Measurements from ENCODE around the gene FRG2B. TPM values are rescaled to one million over a fixed set of nuclear protein-coding genes. Genes with fewer than 3 reads are reported as not detected.
"Not testable (repeated sequence)": the region's sequence is repeated elsewhere in the genome, so short reads cannot be mapped to it uniquely, and the experiment has no call there.

The FRG2B gene
- not detected for total RNA-seq

DNA sequence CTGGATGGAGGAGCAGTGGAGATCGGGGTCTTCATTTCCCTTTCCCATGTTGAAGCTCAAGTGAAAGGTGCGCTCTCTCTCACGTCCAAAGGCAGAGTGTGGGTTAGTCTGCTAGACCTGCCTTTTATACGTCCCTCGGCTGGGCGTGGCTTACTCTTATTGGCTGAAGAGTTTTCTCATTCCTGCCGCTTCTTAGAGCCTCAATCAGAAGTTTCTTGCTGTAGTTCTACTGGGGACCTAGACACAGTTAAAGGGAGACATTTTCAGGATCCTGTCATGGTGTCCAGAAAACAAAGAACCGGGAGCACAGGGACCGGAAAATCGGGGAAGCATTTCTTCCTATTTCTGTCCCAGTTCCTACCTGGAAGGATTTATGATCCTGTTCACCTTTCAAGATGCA lies at the start of gene FRG2B:
TSS of gene FRG2B (minus strand) at position 101 of the 400 bp plus-strand sequence. CDS start at position 48, 53 bp downstream.
- not testable (repeated sequence) for DNase-seq

DNA sequence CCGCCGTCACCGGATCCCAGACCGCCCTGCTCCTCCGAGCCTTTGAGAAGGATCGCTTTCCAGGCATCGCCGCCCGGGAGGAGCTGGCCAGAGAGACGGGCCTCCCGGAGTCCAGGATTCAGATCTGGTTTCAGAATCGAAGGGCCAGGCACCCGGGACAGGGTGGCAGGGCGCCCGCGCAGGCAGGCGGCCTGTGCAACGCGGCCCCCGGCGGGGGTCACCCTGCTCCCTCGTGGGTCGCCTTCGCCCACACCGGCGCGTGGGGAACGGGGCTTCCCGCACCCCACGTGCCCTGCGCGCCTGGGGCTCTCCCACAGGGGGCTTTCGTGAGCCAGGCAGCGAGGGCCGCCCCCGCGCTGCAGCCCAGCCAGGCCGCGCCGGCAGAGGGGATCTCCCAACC lies 40.9 kb upstream of the FRG2B start:
- not testable (repeated sequence) for DNase-seq

DNA sequence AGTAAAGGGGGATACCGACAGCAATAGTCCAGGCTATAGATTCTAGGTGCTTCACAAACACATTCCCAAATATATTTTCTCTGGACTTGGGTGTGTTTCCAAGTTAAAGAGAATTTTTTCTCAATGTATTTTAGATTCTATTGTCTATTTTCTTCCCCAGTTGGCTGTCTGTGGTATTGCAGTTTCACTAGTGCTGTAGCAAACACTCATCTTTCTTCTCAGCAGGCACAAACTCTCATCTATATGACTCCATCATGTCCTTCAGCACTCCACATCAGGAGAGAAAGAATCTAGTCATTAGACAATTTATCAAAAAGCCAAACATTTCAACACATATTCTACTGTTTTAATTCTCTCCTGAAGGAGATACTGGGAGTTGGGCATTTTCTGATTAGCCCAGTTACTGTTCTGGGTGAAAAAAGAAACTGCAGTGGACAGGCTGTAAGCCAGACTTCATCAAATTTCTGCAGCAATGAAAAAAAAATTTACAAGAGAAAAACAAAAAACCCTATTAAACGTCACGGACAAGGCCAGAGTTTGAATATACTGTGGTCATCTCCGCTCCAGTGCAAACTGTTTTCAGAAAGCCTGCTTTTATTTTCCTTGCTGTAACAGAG lies 37.1 kb upstream of the FRG2B start:
- DNase-seq, result not testable (repeated sequence)

DNA sequence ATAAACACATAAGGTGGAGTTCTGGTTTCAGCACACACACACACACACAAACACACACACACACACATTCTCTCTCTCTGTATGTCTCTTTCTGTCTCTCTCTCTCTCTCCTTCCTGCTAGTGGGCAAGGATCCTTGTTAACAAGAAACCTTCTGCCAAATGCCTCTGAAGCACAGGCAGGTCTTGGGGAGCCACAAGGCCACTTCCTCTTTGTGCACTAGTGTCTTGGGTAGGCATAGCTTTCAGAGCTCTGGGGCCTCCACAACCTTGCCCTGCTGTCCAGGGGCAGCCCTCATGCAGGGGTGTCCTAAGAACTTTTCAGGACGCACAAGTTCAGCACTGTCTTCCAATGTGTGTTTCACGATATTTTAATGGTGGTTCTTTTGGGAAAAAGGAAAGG lies 34.5 kb upstream of the FRG2B start:
- DNase-seq, result not testable (repeated sequence)

DNA sequence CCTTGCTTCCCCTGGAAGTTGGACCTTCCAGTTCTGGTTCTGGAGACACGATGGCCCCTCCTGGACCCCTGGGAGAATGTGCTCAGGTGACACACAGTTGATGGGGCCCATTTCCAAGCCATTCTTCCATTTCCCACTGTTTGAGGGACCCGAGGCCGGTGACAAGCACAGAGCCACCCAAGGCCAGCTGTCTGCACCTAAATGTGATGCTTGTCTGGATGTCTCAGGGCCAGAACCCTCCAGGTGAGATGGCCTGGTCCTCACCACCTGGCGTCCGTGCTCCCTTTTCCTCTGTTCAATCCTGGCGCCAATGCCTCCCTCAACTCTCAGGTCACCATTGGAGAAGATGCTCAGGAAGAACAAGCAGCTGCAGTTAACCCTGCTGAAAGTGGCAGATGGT lies 33.9 kb upstream of the FRG2B start:
- not testable (repeated sequence) for DNase-seq

DNA sequence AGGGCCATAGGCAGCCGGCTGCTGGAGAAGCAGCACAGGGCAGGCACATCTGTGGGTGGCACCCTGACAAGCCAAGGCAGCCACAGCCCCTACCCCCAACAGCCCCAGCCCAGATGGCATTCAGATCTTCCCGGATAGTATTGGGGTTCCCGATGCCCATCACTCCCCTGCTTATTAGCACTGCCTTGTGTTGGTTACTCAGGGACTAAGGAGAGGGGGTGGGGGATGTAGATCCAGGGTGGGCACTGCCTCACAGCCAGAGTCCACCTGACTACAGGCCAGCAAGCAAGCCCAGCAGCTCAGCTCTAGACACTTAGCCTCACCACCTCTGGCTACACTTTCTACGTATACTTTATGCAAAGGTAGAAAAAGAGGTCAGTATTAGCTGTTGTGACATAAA lies 30.7 kb upstream of the FRG2B start:
- not testable (repeated sequence) for DNase-seq

DNA sequence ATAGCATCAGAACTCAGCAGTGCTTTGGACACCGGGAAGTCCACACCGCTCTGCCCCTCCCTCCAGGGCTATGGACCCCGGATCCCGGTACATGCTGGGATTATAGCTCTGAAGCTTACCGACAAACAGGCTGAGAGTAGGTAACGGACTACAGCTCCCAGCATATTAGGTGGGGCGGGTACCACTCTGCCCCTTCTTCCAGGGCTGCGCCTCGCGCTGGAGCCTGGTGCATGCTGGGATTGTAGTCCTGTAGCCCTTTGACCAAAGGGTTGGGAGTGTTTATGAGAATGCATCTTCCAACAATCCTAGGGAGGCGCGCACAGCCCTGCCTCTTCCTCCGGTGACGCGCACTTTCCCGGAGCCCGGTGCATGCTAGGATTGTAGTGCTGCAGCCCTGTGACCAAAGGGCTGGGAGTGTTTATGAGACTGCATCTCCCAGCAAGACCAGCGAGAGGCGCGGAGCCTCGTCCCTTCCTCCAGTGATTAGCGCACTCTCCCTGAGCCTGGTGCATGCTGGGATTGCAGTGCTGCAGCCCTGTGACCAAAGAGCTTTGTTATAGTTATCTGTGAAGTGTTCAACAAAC lies 22.4 kb upstream of the FRG2B start:
- not testable (repeated sequence) for DNase-seq

DNA sequence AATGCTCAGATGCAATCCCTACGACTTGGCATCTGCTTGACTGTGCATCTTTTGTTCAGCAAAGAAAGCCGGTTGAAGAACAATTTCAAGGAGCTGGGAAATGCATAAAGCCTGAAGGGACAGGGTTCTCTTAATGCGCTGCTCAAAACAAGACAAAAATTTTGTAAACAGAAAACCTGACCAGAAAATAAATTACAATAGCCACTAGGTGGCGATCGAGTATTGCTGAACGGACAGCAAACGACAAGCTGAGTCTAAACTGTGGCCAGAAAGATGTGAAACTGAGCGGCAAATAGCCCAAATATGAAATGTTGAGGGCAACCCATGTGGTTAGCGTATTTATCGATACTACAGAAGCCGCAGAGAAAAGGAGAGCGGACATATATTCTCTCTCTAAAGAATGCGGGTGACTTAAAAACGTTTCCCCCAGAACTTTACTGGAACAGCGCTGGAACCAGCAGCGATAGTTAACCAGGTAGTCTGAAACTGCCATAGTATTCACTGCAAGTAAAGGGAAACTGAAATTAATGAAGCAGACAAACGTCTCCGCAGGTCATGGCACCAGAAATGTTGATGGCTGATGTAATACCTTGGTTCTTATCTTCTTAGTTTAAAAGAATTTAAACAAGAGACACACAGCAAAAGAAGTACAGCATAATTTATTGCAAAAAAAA lies 20.6 kb upstream of the FRG2B start:
- DNase-seq, result not testable (repeated sequence)

DNA sequence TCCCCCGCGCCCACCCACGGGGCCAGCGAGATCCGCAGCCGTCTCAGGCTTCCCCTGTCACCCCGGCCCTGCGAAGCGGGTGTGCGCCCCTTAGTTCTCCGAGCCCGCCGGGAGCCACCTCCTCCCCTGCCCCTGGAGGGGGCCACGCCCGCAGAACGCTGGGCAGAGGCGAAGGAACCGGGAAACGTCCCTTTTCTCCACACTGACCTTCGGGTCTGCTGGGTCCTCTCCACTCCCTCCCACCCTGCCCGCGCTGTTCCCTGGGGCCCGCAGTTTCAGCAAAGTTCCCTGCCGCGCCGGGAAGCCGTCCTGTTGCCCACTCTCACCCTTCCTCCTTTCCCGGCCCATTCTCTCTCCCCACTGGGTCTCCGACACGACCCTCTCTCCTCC lies 11.2 kb upstream of the FRG2B start:
- DNase-seq, result not testable (repeated sequence)

DNA sequence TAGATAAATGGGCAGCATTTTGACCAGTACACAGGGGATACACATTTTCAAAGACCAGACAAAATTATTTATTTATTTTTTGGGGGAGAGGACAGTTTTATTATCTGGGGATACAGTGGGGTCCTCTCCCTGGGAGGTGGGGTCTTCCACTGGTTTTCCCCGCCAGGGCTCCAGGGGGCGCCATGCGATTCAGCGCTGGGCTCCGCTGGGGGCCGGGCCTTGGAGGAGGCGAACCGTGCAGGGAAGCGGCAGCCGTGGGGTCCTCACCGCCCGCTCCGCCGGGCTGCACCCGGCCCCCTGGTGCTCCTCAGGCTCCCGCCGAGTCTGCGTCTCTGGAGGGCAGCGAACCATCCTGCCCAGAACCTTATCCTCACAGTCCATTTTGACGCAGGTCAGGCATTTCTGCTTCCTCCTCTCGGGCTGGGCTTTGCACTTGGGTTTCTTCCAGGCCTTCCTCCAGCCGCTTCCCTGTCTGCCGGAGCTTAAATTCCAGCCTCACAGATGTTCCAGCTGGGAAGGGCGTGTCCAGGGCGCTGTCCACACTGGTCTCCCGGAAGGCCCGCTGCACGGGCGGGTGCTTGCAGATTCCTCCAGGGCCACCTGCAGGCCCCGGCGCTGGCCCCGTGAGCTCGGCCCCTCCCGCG lies 10.7 kb upstream of the FRG2B start:
- not testable (repeated sequence) for DNase-seq

DNA sequence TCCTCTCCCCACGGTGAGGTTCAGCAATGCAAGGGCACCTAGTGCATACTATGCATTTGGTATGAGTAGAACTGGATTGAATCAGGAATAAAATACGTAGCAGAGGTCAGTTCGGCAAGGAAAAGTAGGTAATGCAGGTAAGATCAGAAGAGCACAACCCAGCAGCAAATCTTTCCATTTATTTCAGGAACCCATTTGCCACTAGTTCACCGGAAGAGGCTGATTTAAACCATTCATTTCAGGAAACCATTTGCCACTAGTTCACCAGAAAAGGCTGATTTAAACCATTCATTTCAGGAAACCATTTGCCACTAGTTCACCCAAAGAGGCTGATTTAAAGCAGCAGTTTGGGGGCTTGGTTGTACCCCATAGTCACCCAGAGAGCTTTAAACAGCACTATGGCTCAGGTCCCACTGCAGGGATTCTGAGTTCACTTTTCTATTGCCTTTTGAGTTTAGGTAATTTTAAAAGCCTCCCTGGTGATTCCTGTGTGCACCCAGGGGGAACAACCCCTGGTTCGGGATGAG lies 4.2 kb upstream of the FRG2B start:
- not testable (repeated sequence) for DNase-seq

DNA sequence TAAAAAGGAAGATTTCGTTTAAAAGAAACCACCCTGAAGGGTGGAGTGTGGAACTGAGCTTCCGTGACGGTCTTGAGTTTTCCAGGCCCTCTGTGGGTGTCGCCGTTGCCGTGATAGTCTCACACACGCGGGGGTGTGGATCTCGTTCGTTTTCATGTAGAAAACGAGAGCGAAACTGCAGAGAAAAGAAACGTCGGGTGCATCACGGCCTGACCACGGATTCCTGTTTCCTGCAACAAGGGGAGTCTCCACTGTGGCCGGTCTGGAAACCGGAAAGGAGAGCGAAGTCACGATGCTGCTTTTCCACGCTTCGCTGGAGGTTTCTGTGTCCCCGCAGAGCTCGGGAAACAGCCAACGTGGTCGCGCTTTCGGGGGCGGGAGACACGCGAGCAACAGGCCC lies 4.1 kb downstream of the FRG2B start:
- not testable (repeated sequence) for DNase-seq

DNA sequence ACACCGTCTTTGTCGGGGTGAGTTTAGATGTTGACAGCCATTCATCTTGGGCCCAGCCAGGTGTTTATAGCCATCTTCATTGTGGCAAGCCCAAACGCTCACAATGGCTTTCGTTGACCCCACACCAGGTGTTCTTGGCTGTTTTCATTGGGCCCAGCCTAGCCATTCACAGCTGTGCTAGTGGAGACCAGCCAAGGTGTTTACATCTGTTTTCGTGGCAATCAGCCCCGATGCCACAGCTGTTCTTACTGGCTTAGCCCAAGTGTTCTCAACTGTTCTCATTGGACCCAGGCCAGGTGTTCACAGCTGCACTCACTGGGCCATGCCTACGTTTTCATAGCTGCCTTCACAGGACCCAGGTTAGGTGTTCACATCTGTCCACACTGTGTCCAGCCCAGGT lies 7.7 kb downstream of the FRG2B start:
- no peak for DNase-seq

DNA sequence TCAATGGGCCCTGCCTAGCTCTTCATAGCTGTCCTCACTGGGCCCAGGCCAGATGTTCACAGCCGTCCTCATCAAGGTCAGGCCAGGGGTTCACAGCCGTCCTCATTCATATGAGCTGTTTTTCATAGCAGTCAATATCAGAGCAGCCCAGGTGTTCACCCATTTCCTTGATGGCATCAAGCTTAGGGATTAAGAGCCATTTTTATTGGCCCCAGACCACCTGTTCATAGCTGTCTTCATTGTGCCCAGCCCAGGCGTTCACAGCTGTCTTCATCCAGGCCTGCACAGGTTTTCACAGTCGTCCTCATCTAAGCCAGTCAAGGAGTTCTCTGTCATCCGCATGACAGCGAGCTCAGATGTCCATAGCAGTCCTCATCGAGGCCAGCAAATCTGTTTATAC lies 9.4 kb downstream of the FRG2B start:
- DNase-seq, result no peak

DNA sequence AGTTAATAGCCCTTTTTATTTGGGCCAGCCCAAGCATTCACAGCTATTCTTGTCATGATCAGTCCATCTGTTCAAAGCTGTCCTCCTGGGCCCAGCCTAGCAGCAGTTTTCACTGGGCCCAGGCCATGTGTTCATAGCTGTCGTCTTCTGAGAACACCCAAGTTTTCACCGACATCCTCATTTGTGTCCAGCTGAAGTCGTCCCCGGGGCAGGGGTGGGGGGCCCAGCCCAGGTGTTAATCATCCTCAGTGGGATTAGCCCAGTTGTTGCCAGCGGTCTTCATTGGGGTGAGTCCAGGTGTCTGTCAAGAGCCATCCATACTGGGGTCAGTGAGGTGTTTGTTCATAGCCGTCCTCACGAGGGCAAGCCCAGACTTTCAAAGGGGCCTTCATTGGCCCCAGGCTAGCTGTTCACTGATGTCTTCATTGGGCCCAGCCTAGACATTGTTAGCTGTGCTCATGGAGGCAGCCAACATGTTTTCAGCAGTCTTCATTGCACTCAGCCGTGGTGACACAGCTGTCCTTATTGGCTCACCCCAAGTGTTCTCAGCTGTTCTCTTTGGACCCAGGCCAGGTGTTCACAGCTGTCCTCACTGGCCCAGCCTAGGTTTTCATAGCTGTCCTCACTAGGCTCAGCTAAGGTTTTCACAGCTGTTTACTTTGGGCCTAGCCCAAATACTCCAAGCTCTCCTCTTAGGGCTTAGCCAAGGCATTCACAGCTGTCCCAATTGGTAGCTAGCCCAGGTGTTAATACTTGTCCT lies 10.0 kb downstream of the FRG2B start:
- no peak for DNase-seq

DNA sequence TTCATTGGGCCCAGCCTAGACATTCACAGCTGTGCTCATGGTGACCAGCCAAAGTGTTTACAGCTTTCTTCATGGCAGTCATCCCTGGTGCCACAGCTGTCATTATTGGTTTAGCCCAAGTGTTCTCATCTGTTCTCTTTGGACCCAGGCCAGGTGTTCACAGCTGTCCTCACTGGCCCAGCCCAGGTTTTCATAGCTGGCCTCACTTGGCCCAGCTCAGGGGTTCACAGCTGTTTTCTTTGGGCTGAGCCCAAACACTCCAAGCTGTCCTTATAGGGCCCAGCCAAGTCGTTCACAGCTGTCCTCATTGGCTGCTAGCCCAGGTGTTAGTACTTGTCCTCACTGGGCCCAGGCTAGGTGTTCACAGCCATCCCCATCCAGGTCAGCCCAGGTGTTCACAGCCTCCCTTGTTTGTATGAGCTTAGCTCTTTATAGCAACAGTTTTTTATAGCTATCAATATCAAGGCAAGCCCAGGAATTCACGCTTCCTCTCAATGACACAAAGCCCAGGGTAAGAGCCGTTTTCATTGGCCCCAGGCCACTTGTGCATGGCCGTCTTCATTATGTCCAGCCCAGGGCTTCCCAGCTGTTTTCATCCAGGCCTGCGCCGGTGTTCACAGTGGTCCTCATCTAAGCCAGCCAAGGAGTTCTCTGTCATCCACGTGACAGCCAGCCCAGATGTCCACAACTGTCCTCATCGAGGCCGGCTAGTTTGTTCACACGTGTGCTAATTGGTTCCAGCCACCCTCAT lies 11.6 kb downstream of the FRG2B start:
- no peak for DNase-seq

DNA sequence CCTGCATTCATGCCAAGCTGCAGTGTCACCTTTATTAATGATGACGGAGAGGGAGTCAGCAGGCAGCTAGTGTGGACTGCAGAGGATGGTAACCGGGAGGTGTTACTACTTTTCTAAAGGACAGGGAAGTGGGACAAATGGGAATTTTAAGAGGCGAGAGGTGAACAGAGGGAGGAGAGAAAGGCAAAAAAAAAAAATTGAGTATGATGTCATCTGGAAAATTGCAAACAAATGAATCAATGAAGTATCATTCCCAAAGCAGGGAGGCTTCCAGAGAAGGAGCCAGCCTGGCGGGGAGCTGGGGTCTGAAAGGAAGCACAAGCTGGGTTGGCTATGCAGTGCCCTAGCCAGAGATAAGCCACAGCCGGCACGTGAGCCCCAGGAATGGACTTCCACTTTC lies 12.9 kb downstream of the FRG2B start:
- DNase-seq, result no peak

DNA sequence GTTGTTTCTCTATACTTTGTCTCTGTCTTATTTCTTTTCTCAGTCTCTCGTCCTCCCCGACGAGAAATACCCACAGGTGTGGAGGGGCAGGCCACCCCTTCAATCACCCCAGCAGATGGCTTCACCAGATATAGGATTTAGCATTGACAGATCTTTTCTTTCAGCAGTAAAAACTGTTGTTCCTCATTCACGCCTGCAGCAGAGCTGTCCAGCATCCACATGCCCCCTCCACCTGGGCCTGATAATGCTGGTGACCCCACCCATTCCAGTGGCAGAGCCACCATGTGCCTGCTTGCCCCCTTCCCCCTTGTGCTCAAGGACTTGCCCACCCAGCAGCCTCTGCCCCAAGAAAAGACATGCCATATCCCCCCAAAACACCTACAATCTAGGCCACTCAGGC lies 15.5 kb downstream of the FRG2B start:
- DNase-seq, result no peak

DNA sequence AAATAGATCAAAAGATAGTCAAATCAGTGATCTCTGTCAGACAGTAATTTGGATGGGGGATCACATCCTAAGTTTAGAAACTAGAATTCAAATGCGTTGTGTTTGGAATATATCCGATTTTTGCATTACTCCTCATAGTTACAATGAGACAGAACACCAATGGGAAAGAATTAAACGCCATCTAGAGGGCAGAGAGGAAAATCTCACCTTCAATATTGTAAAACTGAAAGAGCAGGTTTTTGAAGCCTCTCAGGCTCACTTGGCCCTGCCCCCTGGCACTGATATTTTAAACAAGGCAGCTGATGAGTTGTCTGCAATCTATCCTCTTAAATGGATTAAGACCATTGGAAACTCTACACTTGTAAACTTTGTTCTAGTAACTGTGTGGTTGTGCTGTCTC lies 17.7 kb downstream of the FRG2B start:
- DNase-seq, result no peak

DNA sequence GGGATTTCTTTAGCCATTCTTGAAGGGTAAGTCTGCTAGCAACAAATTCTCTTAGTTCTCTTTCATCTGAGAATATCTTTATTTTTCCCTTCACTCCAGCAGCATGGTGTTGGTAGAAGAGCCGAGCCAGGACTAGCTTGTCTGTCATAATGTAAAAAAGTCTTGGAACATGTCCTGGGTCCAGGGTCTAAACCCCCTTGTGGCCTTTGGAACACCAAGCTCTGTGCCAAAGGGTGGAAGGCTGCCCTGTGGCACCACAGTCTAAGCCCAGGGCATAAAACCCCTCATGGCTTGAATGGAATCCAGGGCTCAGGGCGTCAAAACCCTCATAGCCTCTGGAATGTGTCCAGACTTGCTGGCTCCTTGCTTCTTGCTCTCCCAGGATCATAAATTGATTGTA lies 23.2 kb downstream of the FRG2B start:
- not testable (repeated sequence) for DNase-seq

DNA sequence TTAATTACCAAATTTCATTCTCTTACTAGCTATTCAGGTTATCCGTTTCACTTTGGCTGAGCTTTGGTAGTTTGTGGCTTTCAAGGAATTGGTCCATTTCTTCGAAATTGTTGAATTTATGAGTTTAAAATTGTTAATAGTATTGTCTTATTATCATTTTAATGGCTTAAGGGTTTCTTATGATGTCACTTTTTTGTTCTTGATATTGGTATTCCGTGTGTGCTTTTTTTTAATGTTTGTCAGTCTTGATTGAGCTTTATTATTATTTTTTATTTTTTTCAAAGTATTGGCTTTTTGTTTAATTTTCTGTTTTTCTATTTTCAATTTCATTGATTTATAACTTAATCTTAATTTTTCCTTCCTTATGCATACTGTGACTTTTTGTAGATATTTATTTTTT lies 25.9 kb downstream of the FRG2B start:
- no peak for DNase-seq

DNA sequence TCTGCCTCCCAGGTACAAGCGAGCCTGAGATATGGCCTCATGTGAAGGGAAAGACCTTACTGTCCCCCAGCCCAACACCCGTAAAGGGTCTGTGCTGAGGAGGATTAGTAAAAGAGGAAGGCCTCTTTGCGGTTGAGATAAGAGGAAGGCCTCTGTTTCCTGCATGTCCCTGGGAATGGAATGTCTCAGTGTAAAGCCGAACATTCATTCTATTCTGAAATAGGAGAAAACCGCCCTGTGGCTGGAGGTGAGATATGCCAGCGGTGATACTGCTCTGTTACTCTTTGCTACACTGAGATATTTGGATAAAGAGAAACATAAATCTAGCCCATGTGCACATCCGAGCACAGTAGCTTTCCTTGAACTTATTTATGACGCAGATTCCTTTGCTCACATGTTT lies 26.7 kb downstream of the FRG2B start:
- DNase-seq, result not testable (repeated sequence)
